Measurements from ENCODE around the gene ITPR1. TPM values are rescaled to one million over a fixed set of nuclear protein-coding genes. Genes with fewer than 3 reads are reported as not detected.

The ITPR1 gene
- total RNA-seq, 4 donors from 2014 or later: 9.5 to 24.1 (median 17.5) TPM

GRCh38 chr3:4666071-4666470 lies 172.9 kb downstream of the ITPR1 start:
- no peak for DNase-seq (ENCODE audit: low spot score in 2 of 2)
- no peak overlapping the region for H3K4me3 ChIP-seq (ENCODE audit: low read depth, poor library complexity, severe bottlenecking)
- no peak for TF ChIP-seq POLR2A (IDR thresholded peaks at IDR 0.05)
- TF ChIP-seq, protein P1, sequence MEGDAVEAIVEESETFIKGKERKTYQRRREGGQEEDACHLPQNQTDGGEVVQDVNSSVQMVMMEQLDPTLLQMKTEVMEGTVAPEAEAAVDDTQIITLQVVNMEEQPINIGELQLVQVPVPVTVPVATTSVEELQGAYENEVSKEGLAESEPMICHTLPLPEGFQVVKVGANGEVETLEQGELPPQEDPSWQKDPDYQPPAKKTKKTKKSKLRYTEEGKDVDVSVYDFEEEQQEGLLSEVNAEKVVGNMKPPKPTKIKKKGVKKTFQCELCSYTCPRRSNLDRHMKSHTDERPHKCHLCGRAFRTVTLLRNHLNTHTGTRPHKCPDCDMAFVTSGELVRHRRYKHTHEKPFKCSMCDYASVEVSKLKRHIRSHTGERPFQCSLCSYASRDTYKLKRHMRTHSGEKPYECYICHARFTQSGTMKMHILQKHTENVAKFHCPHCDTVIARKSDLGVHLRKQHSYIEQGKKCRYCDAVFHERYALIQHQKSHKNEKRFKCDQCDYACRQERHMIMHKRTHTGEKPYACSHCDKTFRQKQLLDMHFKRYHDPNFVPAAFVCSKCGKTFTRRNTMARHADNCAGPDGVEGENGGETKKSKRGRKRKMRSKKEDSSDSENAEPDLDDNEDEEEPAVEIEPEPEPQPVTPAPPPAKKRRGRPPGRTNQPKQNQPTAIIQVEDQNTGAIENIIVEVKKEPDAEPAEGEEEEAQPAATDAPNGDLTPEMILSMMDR (IDR thresholded peaks at IDR 0.05): no peak
- intact Hi-C loops (cut with DNase I; ENCODE audit: low total_unique reads): no loop called here
- 88 to 96% methylated on average over 2 of the region's 2 CpGs for WGBS, 2 donors

GRCh38 chr3:4670352-4670751 lies 177.2 kb downstream of the ITPR1 start:
- no peak overlapping the region for H3K4me3 ChIP-seq (ENCODE audit: low read depth, poor library complexity, severe bottlenecking)
- TF ChIP-seq, protein P1 (IDR thresholded peaks at IDR 0.05): no peak
- TF ChIP-seq POLR2A (IDR thresholded peaks at IDR 0.05): no peak
- 64 to 66% methylated on average over 5 of the region's 5 CpGs for WGBS, 2 donors
- DNase-seq (ENCODE audit: low spot score in 2 of 2): no peak
- intact Hi-C loops (cut with DNase I; ENCODE audit: low total_unique reads): no loop called here

DNA sequence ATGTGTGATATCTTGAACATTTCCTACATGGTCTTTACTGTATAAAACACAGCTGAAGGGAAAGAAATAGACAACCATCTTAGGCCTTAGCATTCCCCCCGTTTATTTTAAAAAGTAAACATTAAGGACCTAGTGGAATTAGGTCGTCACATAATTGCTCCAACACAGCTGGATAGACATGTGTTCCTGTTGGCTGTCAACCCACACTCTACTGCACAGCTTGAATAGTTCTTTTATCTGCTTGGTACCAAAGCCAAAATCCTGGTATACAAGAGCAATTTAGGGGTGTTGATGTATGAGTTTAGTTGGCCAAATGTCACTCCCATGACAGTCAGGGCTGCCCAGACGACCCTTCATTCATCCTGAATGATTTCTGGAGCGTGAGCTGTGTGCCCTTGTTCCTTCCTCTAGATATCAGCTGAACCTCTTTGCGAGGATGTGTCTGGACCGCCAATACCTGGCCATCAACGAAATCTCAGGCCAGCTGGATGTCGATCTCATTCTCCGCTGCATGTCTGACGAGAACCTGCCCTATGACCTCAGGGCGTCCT lies 179.7 kb downstream of the ITPR1 start:
- TF ChIP-seq, protein P1 (IDR thresholded peaks at IDR 0.05): no peak
- no peak for TF ChIP-seq POLR2A (IDR thresholded peaks at IDR 0.05)
- no peak for DNase-seq (ENCODE audit: low spot score in 2 of 2)
- no peak overlapping the region for H3K4me3 ChIP-seq (ENCODE audit: low read depth, poor library complexity, severe bottlenecking)
- intact Hi-C loops (cut with DNase I; ENCODE audit: low total_unique reads): no loop called here
- WGBS, 2 donors: 84 to 87% methylated on average over 11 of the region's 11 CpGs

DNA sequence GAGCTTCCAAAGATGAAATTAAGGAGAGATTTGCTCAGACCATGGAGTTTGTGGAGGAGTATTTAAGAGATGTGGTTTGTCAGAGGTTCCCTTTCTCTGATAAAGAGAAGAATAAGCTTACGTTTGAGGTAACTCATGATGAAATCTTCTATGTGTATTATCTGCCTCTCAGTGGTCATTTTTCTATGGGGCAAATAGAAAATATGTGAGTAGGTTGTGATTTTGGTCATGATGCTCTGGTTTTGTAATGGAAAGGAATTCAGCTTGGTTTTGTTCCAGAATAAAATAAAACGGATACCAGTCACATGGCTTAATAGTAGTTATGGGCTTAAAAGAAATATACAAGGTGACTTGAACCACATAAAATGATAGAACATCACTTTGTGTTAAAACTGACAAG lies 181.1 kb downstream of the ITPR1 start:
- H3K4me3 ChIP-seq (ENCODE audit: low read depth, poor library complexity, severe bottlenecking): no peak overlapping the region
- WGBS, 2 donors: 48 to 56% methylated on average over 2 of the region's 2 CpGs
- no peak for TF ChIP-seq POLR2A (IDR thresholded peaks at IDR 0.05)
- TF ChIP-seq, protein P1 (IDR thresholded peaks at IDR 0.05): no peak
- intact Hi-C loops (cut with DNase I; ENCODE audit: low total_unique reads): no loop called here
- DNase-seq (ENCODE audit: low spot score in 2 of 2): no peak

GRCh38 chr3:4675704-4676103 lies 182.6 kb downstream of the ITPR1 start:
- intact Hi-C loops (cut with DNase I; ENCODE audit: low total_unique reads): loop anchor here (5.0 kb wide), 1 partner anchor 1138 kb away; no protein-coding TSS in a partner anchor
- 85 to 87% methylated on average over 1 of the region's 1 CpG for WGBS, 2 donors
- no peak for TF ChIP-seq POLR2A (IDR thresholded peaks at IDR 0.05)
- TF ChIP-seq, protein P1 (IDR thresholded peaks at IDR 0.05): no peak

GRCh38 chr3:4678320-4678719 lies 185.2 kb downstream of the ITPR1 start:
- no peak overlapping the region for H3K4me3 ChIP-seq (ENCODE audit: low read depth, poor library complexity, severe bottlenecking)
- TF ChIP-seq POLR2A (IDR thresholded peaks at IDR 0.05): no peak
- TF ChIP-seq, protein P1 (IDR thresholded peaks at IDR 0.05): no peak
- intact Hi-C loops (cut with DNase I; ENCODE audit: low total_unique reads): loop anchor here (5.0 kb wide), 1 partner anchor 1141 kb away; no protein-coding TSS in a partner anchor
- DNase-seq (ENCODE audit: low spot score in 2 of 2): no peak
- WGBS, 2 donors: 94 to 95% methylated on average over 10 of the region's 10 CpGs

More at GRCh38 chr3:4675704-4676103, 182.6 kb downstream of the ITPR1 start:
- H3K4me3 ChIP-seq (ENCODE audit: low read depth, poor library complexity, severe bottlenecking): no peak overlapping the region
- no peak for DNase-seq (ENCODE audit: low spot score in 2 of 2)
